GM12801 (cell line): ENCODE data around the gene DAZ1.
"Not testable (repeated sequence)": the region's sequence is repeated elsewhere in the genome, so short reads cannot be mapped to it uniquely, and the experiment has no call there.

ENCODE experiments used
- CTCF ChIP-seq: IDR thresholded peaks from one replicate; pipeline ENCODE4 v1.5.1; 2011; ENCODE audit warnings: control low read depth; ENCODE audit not compliant: insufficient read length; ENCODE audit errors: extremely low read depth

Gene DAZ1

GRCh38 chrY:23198908-23199307, at the start of gene DAZ1:
Gene DAZ1, minus strand, starts transcription at chrY:23199008. Its CDS starts 208 bp downstream, at chrY:23198800.
- TF ChIP-seq CTCF, result not testable (repeated sequence)

- TF ChIP-seq CTCF, result not testable (repeated sequence)
Measured at GRCh38 chrY:23219233-23219632, 20.4 kb upstream of the DAZ1 start, which contains the start of gene DAZ2. Gene DAZ2, plus strand, starts transcription at chrY:23219533. Its CDS starts 208 bp downstream, at chrY:23219741.
